Brain microvascular endothelial cell (primary cell): ENCODE data around the gene STH.

Experiments
- DNase-seq: peaks from one replicate; pipeline ENCODE4 v3.0.0-alpha.2; 2020
- H3K27ac ChIP-seq: fragments of 250-450 bp; sonication (Bioruptor Pico); 2 replicates; pipeline ENCODE4 v1.5.1; 2020; ENCODE audit warnings: mild to moderate bottlenecking, moderate library complexity
- H3K27me3 ChIP-seq: fragments of 250-450 bp; sonication (Bioruptor Pico); replicated peaks from 2 replicates; pipeline ENCODE4 v1.5.1; 2020; ENCODE audit warnings: mild to moderate bottlenecking
- H3K36me3 ChIP-seq: fragments of 250-450 bp; sonication (Bioruptor Pico); replicated peaks from 2 replicates; pipeline ENCODE4 v1.5.1; 2020; ENCODE audit warnings: mild to moderate bottlenecking
- H3K4me3 ChIP-seq: 2 replicates; pipeline ENCODE4 v1.5.1; 2011; ENCODE audit warnings: low read depth, mild to moderate bottlenecking, control low read depth, low read length, moderate library complexity
- in situ Hi-C: cut with HindIII; loops from 2 replicates; pipeline ENCODE4 v1.10.0; 2017; ENCODE audit warnings: low sequenced_read_pairs, low pct_ligation_motif_present
- TF ChIP-seq, protein P1 (sequence below): IDR thresholded peaks from 2 replicates; pipeline ENCODE4 v1.5.1; 2011; ENCODE audit warnings: low read depth, mild to moderate bottlenecking, moderate library complexity, low read length, control low read depth, inconsistent platforms; ENCODE audit errors: missing control alignments

The STH gene

DNA sequence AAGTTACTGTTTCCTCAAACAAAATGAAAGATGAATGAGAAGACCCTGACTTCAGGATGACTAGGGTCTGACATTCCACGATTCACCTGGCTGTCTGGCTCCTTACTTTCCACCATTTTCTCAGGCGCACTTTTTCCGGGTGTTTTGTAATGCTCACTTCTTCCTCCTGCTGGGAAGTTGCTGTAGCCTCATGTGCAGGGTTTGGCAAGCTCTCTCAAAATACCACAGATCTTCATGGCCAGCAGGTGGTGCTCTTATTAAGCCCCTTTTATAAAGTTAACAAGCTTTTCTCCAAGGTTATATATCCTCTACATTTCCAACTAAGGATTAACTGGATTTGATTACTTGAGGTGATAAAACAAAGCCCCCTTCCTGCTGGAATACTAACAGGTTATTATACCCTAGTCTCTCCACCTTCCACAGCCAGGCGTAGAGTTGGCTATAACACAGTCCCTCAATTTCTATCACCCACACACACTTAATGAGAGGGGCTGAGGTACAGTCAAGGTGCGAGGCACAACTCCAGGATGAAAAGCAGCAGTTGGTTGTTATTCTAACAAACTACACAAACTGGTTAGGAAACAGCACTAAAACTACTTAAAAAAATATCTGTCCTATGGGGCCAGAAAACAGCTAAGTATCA is 45.4 kb downstream of the STH start:
- peaks cover 36% of the 10 kb centered on the region for H3K36me3 ChIP-seq
- H3K27ac ChIP-seq = no peak overlapping the region
- DNase-seq = peak; percentile 89
- H3K27me3 ChIP-seq = no peaks in the 10 kb centered on the region
- H3K4me3 ChIP-seq = no peak overlapping the region
- TF ChIP-seq, protein P1, sequence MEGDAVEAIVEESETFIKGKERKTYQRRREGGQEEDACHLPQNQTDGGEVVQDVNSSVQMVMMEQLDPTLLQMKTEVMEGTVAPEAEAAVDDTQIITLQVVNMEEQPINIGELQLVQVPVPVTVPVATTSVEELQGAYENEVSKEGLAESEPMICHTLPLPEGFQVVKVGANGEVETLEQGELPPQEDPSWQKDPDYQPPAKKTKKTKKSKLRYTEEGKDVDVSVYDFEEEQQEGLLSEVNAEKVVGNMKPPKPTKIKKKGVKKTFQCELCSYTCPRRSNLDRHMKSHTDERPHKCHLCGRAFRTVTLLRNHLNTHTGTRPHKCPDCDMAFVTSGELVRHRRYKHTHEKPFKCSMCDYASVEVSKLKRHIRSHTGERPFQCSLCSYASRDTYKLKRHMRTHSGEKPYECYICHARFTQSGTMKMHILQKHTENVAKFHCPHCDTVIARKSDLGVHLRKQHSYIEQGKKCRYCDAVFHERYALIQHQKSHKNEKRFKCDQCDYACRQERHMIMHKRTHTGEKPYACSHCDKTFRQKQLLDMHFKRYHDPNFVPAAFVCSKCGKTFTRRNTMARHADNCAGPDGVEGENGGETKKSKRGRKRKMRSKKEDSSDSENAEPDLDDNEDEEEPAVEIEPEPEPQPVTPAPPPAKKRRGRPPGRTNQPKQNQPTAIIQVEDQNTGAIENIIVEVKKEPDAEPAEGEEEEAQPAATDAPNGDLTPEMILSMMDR = peak; percentile 87
- in situ Hi-C loops = no loop called here

DNA sequence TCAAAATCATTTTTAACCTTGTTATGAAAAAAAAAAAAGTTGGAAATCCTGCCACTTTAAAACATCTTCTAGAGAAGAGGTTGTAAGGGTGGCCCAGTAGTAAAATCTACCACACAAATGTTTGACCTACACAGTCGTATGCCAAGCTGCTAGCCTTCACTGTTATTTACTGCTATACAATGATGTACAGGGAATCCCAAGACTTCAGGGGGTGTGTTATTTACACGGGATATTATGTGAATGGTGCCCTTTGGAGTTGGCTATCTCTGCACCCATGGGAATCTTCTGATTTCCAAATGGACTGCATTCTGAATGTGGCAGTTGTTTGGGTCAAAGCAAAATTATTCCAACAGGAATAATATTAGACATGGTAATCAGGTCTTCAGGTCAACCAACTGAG is 45.9 kb downstream of the STH start:
- H3K36me3 ChIP-seq = peaks cover 35% of the 10 kb centered on the region
- H3K27me3 ChIP-seq = no peaks in the 10 kb centered on the region
- H3K27ac ChIP-seq = no peak overlapping the region
- TF ChIP-seq, protein P1 = no peak
- in situ Hi-C loops = no loop called here
- DNase-seq = no peak
- H3K4me3 ChIP-seq = no peak overlapping the region

DNA sequence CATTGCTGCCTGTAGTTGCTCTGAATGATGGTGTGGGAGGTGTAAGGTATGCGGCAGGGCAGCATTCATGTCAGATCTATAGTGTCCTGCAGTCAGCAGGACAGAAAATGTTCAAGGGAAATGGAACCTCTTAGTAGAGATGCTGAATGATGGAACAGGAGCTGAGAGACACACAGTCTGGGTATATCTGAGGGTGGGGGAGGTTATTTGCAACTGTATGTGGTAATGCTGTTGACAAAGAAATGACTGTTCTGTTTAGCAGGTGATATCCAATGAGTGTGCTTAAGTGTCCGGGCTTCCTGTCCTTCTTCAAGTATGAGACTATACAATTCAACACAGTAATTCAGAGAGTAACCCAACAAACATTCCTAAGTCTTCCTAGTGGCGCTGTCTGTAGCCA is 46.6 kb downstream of the STH start:
- DNase-seq = no peak
- in situ Hi-C loops = no loop called here
- Histone ChIP-seq H3K4me3 (no peak overlapping the region), H3K27me3 (no peaks in the 10 kb centered on the region), H3K36me3 (peaks cover 40% of the 10 kb centered on the region), H3K27ac (no peak overlapping the region)
- TF ChIP-seq, protein P1 = no peak

DNA sequence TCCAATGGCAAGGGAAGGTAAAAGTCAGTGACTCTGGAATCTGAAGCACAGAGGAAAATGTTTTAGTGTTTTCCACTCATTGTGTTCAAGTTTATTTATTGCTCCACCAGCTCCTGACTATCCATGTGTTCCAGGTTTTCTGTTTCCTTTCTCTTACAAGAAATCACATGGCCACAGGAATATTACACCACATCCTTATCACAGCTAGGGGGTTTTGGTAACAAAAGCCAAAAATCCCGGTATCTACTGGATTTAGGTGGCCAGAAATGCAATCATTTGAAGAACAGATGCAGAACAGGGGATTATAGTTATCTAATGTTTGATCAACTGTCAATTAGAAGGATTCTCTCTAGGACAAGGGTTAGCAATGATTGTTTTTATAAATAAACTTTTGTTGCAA is 47.9 kb downstream of the STH start:
- Histone ChIP-seq H3K27ac (no peak overlapping the region), H3K36me3 (peaks cover 38% of the 10 kb centered on the region), H3K27me3 (no peaks in the 10 kb centered on the region), H3K4me3 (no peak overlapping the region)
- in situ Hi-C loops = no loop called here
- no peak for DNase-seq
- TF ChIP-seq, protein P1 = no peak

DNA sequence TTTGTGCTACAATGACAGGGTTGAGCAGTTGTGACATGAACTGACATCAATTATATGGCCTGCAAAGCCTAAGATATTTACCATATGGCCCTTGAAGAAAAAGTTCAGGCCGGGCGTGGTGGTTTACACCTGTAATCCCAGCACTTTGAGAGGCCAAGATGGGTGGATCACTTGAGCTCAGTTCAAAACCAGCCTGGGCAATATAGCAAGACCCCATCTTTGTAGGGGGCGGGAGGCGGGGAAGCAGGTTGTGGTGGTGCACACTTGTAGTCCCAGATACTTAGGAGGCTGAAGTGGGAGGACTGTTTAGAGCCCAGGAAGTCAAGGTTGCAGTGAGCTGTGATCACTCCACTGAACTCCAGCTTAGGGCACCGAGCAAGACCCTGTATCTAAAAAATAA is 48.3 kb downstream of the STH start:
- H3K27me3 ChIP-seq = no peaks in the 10 kb centered on the region
- TF ChIP-seq, protein P1 = no peak
- no peak for DNase-seq
- in situ Hi-C loops = no loop called here
- peaks cover 40% of the 10 kb centered on the region for H3K36me3 ChIP-seq
- no peak overlapping the region for H3K27ac ChIP-seq
- no peak overlapping the region for H3K4me3 ChIP-seq

DNA sequence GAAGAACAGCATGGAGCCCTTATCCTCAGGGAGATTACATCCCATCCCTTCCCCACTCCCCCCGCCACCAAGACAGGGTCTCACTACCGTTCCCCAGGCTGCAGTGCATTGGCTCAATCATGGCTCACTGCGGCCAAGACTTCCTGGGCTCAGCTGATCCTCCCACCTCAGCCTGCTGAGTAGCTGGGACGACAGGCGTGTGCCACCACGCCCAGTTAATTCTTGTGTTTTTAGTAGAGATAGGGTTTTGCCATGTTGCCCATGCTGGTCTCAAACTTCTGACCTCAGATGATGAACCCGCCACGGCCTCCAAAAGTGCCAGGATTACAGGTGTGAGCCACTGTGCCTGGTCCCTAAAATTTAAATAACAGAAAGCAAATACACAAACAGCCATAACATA is 48.8 kb downstream of the STH start:
- Histone ChIP-seq H3K27ac (no peak overlapping the region), H3K36me3 (peaks cover 39% of the 10 kb centered on the region), H3K27me3 (no peaks in the 10 kb centered on the region), H3K4me3 (no peak overlapping the region)
- no peak for DNase-seq
- TF ChIP-seq, protein P1 = no peak
- in situ Hi-C loops = no loop called here
